Stimulated activated CD8-positive, alpha-beta memory T cell treated with anti-CD3 and anti-CD28 coated beads, Interleukin-15, amount 100 ng/mL, for 24 hours (primary cell): Measurements from ENCODE around the gene KRT14.
"Not testable (repeated sequence)": the region's sequence is repeated elsewhere in the genome, so short reads cannot be mapped to it uniquely, and the experiment has no call there.

ENCODE experiments used
- DNase-seq: peaks from one replicate; pipeline ENCODE4 v3.0.0-alpha.2; 2020; ENCODE audit warnings: low read depth

Gene KRT14

DNA sequence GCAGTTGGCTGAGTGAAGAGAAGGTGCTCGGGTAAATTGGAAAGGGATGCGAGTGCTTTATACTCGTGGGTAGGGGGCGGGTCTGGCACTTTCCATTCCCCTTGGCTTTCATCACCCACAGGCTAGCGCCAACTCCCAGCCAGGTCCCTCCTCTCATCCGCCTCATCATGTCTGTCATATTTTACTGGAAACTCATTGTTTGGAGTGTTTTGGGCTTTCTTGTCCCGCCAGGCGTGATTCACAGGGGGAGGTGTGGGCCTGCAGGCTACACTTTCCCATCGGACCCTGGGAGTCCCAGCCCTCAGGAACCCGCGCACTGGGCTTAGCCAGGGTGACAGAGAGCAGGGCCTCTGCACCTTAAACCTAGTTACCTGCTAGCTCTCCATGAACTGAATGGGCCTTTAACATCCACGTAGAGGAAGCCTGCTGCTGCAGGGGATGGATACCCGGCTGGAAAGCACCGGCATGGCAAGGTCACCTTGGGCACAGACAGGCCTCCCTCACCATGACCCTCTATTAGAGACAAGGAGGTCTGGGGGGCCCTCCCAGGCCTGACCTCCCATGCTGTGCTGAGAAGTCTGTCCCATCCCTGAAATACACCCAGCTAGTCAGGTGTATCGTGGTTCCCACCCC is at the start of gene KRT14:
KRT14 (minus strand) TSS at position 33 of the 633 bp plus-strand sequence. CDS start 61 bp downstream, outside the sequence.
- no peak for DNase-seq

DNA sequence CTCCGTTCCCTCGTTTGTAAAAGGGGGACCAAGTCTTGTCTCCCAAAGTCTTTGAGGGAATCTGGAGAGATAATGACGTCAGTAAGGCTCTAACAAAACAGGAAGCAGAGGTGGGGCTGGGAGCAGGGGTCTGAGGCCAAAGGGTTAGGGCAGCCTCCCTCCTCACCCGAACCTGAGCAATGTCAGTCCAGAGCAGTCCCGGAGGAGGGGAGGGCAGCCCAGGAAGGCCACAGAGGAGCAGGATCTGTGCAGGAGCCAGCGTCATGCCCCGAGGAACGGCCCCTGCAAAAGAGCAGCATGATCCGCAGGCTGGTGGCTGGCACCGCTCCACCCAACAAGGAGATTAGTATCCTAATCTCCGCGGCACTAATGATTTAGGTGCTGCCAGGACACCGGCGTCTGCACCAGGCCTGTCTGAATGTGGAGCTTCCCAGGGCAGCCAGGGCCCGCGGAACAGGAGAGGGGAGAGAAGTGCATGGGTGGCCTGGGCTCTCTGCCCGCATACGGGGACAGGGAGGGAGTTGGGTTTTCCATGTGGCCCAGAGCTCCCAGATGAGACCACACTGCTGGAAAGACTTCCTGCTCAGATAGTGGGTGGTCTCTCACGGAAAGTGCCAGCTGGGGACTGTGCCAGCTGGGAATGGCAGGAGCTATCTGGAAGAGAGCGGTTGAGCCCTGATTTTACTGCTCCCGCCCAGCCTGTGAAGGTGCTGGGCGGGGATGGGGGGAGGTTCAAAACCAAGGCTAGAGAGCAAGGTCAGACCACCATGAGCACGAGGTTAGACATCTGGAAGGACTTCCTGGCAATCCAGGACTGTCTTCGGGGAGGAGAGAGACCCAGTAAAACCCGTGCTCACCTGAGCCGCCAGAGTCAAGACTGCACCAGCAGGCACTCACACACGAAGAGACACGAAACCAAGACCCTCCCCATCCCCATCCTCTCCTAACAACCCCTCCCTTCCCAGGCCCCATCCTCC is 48.7 kb upstream of the KRT14 start:
- no peak for DNase-seq

DNA sequence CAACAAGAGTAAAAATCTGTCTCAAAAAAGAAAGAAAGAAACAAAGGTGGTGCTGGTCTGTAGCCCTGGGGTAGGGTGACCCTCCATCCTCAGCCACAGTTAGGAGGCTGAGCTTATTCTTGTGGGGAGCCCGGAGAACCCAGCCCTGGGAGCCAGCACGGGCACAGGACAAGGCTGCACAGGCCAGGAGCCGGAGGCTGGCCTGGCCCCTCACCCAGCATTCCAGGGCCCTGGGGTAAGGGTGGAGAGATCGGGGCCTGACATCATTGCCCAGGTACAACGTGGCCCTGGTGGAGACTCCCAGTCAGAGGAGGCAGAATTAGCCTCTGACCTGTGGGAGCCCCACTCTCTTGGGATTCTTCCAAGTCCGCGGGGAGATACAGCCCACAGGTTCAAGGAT is 47.9 kb upstream of the KRT14 start:
- no peak for DNase-seq

GRCh38 chr17:41633556-41634199 is 47.0 kb upstream of the KRT14 start:
- no peak for DNase-seq

DNA sequence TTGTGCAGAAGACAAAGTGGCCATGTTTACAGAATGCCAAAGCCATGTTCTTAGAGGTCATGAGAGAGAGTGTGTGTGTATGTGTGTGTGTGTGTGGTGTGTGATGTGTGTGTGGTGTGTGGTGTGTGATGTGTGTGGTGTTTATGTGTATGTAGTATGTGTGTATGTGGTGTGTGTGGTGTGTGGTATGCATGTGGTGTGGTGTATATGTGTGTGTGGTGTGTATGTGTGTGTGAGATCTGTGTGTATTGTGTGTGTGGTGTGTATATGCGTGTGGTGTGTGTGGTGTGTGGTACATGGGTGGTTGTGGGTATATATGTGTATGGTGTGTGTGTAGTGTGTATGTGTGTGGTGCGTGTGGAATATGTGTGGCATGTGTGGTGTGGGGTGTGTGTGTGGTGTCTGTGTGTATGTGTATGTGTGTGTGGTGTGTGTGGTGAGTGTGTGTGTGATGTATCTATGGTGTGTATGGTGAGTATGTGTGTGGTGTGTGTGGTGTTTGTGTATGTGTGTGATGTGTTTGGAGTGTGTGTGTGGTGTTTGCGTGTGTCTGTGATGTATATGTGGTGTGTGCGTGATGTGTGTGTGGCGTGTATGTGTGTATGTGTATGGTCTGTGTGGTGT is 45.9 kb upstream of the KRT14 start:
- DNase-seq: no peak

DNA sequence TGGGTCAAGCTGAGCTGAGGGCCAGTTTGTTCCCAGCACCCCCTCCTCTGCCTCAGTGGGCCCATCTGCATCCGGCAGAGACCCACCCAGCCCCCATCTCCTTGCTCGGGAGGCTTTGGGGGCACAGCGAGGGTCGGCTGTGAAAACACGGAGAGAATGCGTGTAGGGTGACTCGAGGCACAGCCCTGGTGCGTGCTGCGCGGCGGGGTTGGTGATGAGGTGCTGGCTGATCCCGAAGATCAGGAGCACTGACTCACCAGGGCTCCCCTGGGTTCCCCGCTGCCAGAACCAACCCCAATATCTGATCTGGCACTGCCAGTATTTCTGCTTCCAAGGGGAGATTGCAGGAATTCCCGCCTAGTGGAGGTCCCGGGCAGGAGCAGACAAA is 45.2 kb upstream of the KRT14 start:
- no peak for DNase-seq

- no peak for DNase-seq
These were observed 44.6 kb upstream of the KRT14 start for GRCh38 chr17:41631025-41631897.

DNA sequence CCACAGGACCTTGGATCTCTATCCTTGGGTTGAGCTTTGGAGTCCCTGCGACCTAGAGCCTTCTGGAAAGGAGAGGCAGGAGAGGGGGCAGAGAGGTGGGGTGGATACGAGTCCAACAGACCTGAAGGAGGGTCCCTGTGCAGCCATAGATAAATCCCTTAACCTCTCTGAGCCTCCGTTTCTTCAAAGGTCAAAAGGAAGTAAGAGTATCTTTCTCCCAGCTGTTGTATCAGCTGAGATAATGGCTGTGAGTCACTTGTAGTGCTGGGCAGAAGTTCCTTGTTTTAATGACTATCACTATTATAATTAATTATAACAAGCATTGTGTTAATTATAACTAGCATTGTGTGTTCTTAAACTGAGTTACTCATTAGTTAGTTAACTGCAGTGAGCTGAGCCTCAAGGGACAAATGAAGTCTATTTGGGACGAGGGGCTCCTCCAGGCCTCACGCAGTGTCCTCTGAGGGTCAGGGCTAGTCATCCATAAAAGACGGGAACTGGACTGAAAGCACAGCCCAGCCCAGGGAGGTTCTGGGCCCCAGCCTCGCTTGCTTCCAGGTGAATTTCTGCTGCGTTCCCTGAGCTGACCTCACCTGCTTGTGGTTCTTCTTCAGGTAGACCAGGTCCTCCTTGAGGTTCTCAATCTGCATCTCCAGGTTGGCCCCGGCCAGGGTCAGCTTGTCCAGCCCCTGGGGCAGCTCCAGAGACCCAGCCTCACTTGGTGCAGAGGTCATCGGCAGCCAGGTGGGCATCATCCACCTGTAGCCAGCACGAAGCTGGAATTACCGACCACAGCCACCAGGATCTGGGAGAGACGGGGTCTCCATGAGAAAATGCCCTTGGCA is 43.4 kb upstream of the KRT14 start:
- no peak for DNase-seq

DNA sequence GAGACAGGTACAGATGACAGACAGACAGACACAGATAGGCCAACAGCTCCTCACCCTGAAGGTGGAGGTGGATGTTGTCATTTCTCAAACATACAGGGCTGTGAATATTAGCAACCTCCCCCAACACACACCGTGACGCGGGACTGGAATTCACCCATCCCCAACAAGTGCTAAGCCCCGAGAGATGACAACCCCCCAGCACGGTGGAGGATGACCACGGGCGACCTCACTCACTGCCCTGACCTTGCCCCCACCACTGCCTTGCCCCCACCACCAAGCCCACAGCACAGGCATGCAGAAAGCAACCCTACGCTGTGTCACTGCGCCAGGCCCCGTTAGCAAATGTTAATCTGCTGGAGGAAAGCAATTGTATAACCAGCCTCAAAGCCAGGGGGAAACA is 42.6 kb upstream of the KRT14 start:
- DNase-seq: no peak

DNA sequence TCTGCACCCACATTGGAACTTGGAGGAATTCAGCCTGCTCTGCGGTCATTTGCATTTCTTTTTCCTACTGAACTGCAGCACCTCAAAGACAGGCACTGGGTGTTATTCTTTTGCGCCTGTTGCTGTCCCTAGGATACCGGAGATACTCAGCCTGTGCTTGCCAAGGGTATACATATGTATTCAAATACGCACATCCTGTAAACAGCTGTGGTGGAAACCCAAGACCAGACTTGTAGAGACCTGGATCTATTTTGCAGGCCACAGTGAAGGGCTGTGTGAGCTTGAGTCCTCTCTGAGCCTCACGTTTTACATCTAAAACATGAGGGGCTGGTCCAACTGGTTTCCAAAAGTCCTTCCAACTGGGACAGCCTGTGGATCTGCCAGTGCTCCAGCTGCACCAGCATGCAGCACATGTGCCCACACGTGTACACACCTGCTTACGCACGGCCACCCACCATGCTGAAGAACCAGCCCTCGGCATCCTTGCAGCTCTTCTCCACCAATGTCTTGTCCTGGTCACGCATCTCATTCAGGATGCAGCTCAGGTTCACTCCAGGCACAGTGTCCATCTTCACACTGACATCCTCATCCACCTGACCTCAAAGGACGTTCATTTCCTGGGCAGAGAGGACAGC is 42.0 kb upstream of the KRT14 start:
- not testable (repeated sequence) for DNase-seq

DNA sequence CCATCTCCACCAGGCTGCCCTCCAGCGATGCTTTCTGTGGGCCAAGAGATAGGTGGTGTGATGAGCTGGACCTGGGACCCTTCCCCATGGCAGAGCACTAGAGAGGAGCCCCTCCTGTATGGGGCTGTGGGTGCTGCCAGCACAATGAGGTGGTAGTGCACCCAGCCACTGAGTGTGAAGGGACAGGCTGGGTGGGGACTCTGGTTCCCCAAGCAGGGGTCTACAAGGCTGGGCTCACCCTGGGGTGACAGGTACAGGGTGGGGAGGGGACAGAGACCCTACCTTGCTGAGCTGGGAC is 41.3 kb upstream of the KRT14 start:
- DNase-seq: not testable (repeated sequence)

DNA sequence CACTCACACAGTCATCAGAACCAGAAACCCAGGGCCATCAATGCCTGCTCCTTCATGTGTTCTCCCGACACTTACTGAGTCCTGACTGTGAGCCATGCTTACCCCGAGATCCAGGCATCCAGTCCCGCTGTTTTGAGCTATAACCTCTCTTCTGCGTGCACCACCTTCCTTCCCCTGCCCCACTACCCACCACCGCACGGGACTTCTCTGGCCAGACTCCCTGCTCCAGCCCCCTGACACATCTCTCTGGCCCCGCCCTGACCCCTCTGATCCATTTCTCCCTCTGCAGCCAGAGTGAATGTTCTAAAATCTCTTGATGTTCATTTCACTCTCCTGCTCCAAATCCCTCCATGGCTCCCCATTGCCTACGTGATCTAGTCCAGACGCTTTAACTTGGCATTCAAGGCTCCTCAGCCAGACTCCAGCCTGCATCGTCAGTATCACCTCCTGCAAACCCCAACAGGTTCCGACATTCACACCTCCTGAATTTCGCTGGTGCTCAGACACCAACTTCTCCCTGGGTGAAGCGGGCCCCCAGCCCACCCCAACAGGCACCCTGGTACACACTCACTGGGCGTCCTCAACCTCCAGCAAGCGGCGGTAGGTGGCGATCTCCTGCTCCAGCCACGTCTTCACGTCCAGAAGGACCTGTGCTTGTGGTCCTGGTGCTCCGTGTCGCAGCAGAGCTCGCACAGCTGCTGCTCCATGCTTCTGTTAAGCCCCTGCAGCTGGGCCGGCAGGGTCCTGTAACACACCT is 40.8 kb upstream of the KRT14 start:
- no peak for DNase-seq

- not testable (repeated sequence) for DNase-seq
These were observed 40.2 kb upstream of the KRT14 start for GRCh38 chr17:41626914-41627295.

- DNase-seq: not testable (repeated sequence)
These were observed 39.6 kb upstream of the KRT14 start for GRCh38 chr17:41626028-41626913.

DNA sequence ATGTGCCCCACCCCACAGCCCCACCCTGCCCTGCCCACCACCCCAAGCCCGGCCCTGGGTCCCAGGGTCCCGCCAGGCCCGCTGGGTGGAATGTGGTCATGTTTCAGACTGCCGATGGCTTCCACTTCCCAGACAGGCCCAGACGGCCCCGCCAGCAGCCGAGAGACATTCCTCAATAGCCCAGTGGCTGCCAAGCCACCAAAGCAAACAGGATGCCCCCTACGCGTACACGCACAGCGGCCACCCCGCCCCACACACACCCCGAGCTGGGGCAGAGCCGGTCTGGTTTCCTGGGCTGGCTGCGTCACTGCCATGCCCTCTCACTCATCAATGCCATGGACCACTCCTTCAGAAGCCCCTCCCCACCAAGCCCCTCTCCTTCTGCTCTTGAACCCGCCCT is 38.9 kb upstream of the KRT14 start:
- no peak for DNase-seq

DNA sequence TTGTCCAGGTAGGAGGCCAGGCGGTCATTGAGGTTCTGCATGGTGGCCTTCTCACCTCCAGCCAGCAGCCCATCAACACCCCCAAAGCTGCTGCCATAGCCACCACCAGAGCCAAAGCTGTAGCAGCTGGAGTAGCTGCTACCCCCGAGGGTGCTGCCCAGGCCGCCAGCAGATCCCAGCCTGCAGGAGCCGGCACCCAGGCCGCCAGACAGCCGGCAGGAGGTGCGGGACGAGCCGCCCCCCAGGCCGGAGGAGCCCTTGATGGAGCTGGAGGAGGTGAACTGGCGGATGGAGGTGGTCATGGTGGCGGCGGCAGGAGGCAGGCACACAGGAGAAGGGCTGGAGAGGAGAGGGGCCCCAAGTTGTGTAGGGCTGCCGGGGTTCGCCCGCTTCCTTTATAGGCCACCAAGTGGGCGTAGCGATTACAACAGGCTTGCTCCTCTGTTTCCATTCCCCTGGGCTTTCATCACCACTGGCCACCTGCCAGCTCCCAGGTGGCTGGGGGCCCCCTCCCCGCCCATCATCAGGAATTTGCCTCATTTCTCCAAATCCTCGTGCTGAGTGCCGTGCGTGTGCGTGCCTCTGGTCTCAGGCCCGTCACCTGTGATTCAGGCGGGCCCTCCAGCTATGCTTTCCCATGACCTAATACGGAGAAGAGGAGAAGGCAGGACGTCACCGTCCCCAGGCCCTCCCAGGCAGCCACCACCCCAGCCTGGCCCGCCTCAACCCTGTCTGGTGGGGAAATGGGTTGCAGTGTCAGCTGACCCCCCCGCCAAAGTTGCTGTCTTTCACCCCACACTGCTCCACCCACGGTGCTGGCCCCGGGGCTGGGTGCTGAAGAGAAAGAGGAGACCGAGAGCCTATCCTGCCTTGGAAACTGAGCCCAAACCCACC is 37.8 kb upstream of the KRT14 start, which contains the start of gene KRT17:
KRT17 (minus strand) TSS at position 368 of the 894 bp plus-strand sequence; CDS start at position 302, 66 bp downstream.
- no peak for DNase-seq
